ENCODE results near the gene PRORP. TPM values are rescaled to one million over a fixed set of nuclear protein-coding genes. Genes with fewer than 3 reads are reported as not detected.

PRORP gene
- total and polyA plus RNA-seq, 3 donors from 2014 or later, result 24.3 to 34.4 (median 31.7) TPM

DNA sequence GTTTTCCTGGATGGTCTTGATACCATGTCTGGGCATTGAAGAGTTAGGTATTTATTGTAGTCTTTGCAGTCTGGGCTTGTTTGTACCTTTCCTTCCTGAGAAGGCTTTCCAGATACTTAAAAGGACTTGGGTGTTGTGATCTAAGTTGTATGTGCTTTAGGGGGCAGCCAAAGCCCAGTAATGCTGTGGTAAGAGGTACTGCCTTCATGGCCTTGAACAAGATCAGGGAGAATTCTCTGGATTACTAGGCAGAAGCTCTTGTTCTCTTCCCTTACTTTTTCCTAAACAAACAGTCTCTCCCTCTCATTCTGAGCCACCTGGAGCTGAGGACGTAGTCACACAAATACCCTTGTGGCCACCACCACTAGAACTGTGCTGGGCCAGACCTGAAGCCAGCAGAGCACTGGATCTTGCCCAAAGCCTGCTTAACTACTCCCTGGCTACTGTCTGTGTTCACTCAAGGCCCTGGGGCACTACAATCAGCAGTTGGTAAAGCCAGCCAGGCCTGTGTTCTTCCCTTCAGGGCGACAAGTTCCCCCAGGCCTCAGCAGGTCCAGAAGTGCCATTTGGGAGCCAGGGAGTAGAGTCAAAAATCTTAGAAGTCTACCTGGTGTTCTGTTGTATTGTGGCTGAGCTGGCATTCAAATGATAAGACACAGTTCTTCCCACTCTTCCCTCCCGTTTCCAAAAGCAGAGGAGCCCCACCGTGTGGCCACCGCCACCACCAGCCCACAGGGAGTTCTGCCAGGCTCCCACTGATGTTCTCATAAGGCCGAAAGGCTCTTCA, 11.4 kb downstream of the PRORP start:
- no peak for DNase-seq
- 78 to 81% methylated on average over 6 of the region's 6 CpGs for WGBS, 2 donors
- Histone ChIP-seq H3K36me3 (ENCODE audit: low read depth, missing control alignments) (no peaks in the 10 kb centered on the region), H3K4me3 (no peak overlapping the region), H3K4me1 (no peaks in the 10 kb centered on the region), H3K27ac (no peak overlapping the region), H3K27me3 (no peaks in the 10 kb centered on the region), H3K9me3 (no peaks in the 10 kb centered on the region)
- intact Hi-C loops (cut with DNase I; ENCODE audit: low total_unique reads), result no loop called here
- no peak for TF ChIP-seq POLR2A (IDR thresholded peaks at IDR 0.05)
- TF ChIP-seq, protein P1, sequence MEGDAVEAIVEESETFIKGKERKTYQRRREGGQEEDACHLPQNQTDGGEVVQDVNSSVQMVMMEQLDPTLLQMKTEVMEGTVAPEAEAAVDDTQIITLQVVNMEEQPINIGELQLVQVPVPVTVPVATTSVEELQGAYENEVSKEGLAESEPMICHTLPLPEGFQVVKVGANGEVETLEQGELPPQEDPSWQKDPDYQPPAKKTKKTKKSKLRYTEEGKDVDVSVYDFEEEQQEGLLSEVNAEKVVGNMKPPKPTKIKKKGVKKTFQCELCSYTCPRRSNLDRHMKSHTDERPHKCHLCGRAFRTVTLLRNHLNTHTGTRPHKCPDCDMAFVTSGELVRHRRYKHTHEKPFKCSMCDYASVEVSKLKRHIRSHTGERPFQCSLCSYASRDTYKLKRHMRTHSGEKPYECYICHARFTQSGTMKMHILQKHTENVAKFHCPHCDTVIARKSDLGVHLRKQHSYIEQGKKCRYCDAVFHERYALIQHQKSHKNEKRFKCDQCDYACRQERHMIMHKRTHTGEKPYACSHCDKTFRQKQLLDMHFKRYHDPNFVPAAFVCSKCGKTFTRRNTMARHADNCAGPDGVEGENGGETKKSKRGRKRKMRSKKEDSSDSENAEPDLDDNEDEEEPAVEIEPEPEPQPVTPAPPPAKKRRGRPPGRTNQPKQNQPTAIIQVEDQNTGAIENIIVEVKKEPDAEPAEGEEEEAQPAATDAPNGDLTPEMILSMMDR (IDR thresholded peaks at IDR 0.05), result no peak

DNA sequence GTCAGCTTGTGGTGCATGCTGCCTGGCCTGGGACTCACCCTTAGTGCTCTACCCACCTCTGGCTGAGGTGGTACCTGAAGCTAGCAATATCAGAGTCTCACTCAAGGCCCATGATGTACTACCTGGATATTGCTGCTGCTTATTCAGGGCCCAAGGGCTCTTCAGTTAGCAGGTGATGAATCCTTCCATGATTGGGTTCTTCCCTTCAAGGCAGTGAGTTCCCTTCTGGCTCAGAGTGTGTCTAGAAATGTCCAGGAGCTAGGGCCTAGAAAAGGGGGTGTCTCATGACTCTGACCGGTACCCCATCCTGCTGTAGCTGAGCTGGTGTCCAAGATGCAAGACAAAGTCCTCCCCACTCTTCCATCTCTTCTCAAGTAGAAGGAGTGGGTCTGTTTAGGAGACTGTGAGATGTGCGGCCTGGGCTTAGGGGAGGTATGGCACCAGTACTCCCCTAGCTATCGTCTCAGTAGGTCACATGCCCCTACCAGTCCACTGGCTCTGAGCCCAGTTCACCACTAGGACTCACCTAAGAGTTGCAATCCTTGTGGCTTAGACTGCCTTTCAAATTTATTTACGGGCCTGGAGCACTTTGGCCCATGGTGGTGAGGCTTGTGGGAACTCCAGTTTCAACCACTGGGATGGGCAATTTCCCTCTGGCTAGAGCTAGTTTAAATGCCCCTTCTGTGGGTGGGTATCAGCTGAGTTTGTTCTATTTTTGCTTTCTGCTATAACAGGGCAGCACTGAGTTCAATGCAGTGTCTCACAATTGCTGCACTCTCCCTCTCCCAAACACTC, 12.2 kb downstream of the PRORP start:
- TF ChIP-seq POLR2A (IDR thresholded peaks at IDR 0.05), result no peak
- TF ChIP-seq, protein P1 (IDR thresholded peaks at IDR 0.05), result no peak
- intact Hi-C loops (cut with DNase I; ENCODE audit: low total_unique reads), result no loop called here
- H3K4me3 ChIP-seq, result no peak overlapping the region

DNA sequence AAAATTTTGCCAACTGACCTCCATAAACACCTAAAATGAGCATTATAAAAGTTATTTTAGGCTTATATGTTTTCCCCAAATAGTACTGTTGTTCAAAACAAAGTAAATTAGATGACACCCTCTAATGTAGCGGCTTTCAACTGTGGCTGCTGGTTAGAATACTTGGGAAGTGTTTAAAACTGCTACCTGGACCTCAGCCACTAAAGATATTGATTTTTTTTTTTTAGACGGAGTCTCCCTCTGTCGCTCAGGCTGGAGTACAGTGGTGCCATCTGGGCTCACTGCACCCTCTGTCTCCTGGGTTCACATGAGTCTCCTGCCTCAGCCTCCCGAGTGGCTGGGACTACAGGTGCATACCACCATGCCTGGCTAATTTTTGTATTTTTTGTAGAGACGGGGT, 16.2 kb downstream of the PRORP start:
- Histone ChIP-seq H3K9me3 (no peaks in the 10 kb centered on the region), H3K27ac (no peak overlapping the region), H3K36me3 (ENCODE audit: low read depth, missing control alignments) (no peaks in the 10 kb centered on the region), H3K4me1 (no peaks in the 10 kb centered on the region), H3K27me3 (no peaks in the 10 kb centered on the region), H3K4me3 (no peak overlapping the region)
- intact Hi-C loops (cut with DNase I; ENCODE audit: low total_unique reads), result no loop called here
- TF ChIP-seq, protein P1 (IDR thresholded peaks at IDR 0.05), result no peak
- WGBS, 2 donors, result 94 to 95% methylated on average over 4 to 5 of the region's 5 CpGs
- DNase-seq, result no peak

More for the DNA sequence above, 12.2 kb downstream of the PRORP start:
- H3K27ac ChIP-seq, result no peak overlapping the region
- no peaks in the 10 kb centered on the region for H3K36me3 ChIP-seq (ENCODE audit: low read depth, missing control alignments)
- H3K4me1 ChIP-seq, result no peaks in the 10 kb centered on the region
- DNase-seq, result no peak
- H3K27me3 ChIP-seq, result no peaks in the 10 kb centered on the region
- no peaks in the 10 kb centered on the region for H3K9me3 ChIP-seq
- 91 to 93% methylated on average over 4 of the region's 4 CpGs for WGBS, 2 donors

DNA sequence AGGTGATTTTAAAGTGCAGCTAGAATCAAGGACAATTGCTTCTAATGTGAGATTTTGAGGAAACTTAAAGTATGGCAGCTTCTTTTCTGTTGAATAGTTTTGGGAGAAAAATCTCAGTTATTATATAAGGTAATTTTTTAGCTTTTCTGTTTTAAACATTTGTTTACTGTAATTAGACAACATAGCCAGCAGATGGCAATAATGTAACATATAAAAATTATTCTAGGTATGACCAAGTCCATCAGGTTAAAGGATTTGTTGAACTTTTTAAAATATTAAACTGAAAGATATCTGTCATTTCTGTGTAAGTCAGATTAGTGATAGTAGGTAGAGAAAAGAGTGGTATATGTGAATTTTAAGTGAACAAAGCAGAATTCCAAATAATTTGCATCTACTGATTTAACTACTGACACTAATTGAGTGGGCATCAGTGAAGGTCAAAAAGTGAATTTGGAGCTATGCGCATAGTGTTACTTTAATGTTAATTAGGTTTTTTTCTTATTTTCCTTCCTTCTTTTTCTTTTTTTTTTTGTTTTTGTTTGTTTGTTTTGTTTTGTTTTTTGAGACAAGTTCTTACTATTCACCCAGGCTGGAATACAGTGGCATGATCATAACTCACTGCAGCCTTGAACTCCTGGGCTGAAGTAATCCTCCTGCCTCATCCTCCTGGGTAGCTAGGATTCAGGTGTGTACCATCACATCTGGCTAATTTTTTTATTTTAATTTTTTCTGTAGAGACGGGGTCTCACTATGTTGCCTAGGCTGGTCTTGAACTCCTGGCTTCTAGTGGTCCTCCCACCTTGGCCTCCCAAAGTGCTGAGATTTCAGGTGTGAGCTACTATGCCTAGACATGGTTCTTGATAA, 18.6 kb downstream of the PRORP start:
- H3K36me3 ChIP-seq (ENCODE audit: low read depth, missing control alignments), result no peaks in the 10 kb centered on the region
- no peaks in the 10 kb centered on the region for H3K9me3 ChIP-seq
- intact Hi-C loops (cut with DNase I; ENCODE audit: low total_unique reads), result no loop called here
- H3K4me3 ChIP-seq, result no peak overlapping the region
- no peak for TF ChIP-seq POLR2A (IDR thresholded peaks at IDR 0.05)
- TF ChIP-seq, protein P1 (IDR thresholded peaks at IDR 0.05), result peak in 2 of 3 experiments; percentile 19 to 45
- DNase-seq, result no peak
- no peaks in the 10 kb centered on the region for H3K4me1 ChIP-seq
- 93 to 100% methylated on average over 2 of the region's 2 CpGs for WGBS, 2 donors
- no peaks in the 10 kb centered on the region for H3K27me3 ChIP-seq
- H3K27ac ChIP-seq, result no peak overlapping the region
